GOT3 (cell line): ENCODE measurements around the gene NHEJ1.

Source experiments
- DNase-seq: peaks from one replicate; lab custom pipeline; 2025; ENCODE audit warnings: mixed read lengths; lab: John Stamatoyannopoulos, UW

NHEJ1 gene

GRCh38 chr2:219123356-219124135 is 37.1 kb downstream of the NHEJ1 start:
- no peak for DNase-seq

DNA sequence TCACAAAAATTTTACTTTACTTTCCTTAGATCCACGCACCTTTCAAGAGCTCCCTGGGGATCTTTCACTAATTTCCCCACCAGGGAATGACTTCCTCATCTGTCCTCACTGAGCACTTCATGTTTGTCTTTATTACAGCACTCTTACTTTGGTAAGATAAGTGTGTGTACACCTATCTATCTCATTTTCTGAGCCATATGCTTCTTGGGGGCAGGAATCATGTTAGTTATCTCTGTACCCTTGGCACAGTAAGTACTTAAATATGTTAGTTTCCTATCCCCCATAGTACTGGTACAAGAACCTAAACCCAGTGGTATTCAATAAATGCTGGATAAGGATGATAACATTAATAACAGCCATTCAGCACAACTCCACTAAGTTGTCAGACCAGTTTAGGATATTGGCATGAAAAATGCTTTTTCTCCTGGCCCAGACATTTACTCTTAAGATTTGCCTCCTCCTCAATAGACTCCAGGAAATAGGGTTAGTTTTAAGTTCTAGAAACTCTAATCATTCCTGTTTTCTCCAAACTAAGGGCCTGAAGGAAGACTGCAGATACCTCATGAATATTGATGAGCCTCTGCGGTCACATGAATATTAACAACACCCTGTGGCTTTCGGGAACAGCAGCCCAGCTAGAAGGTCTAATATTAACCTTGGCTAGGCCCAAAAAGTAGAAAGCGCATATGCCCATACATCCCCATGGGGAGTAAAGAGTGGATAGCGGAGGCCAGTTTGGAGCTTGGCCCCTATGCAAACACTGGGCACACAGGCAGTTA is 38.2 kb downstream of the NHEJ1 start:
- DNase-seq, result no peak

DNA sequence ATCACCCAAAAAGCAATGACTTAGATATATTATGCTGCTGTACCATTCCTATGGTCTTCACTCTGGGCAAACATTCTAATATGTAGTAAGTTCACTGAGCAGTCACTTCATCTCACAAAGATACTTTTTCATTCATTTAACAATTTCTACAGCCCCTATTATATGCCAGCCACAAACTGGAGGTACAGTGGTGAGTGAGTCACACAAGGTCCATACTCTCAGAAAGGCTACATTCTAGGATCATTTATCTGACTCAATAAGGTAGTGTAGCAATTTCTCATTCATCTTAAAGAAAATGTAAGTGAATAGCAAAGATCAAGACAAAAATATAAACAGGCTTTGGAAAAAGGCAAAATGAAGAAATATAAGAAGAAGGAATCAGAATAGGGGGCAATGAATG is 40.5 kb downstream of the NHEJ1 start:
- no peak for DNase-seq

- no peak for DNase-seq
These were observed 41.1 kb downstream of the NHEJ1 start for GRCh38 chr2:219119422-219120043.

DNA sequence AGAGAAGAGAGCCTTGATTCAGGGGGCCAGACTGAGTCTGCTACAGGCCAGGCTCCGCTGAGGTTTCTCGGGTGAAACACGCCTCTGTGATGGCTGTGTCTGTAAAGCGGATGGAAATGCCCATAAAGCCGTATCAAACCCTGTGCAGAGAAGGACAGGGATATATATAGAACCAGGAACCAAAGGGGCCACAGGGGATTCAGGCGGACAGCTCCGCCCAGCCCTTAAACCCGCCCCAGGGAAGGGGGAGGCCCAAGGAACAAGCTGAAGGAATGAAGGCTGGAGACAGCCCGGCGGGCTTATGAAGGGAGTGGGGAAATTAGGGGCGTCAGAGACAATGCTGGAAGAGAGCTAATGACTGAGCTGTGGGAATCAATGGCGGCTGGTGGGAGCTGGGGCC is 42.1 kb downstream of the NHEJ1 start:
- DNase-seq, result no peak

DNA sequence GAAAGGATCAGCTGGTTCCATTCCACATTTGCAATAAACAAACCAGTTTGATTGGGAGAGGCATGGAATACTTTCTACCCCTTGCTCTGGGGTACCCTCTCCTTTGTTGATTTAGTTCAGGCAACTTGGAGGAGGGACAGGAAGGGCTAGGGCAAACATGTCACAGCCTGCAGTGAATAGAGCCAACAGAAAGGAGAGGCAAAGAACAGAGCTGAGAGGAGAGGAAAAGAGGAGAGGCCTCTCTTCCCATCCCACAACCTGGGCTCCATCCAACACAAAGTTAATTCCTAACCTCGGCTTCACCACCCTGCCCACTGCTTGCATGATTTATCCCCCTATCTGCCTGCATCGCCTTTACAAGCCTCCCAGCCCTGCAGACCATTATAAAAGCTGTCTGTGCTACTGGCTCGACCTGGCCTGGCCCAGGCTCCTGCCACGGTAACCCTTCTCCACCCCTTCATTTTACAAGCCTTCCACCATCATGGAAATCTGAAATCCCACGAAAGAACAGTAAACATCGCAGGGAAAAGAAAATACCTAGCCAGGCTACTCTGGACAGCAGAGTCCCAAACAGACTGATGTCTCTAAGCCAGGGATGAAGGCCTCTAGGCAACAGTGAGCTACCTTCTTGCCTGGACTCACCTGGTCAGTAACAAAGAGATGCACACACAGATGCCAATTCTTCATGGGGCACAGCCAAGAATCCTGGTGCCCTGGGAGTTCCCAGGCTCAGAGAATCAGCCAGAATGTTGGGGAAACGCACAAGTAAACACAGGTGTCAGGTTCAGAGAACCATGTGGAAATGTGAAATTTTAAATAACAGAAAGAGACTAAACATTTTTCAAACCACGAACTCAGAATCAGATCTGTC is 43.6 kb downstream of the NHEJ1 start:
- no peak for DNase-seq

DNA sequence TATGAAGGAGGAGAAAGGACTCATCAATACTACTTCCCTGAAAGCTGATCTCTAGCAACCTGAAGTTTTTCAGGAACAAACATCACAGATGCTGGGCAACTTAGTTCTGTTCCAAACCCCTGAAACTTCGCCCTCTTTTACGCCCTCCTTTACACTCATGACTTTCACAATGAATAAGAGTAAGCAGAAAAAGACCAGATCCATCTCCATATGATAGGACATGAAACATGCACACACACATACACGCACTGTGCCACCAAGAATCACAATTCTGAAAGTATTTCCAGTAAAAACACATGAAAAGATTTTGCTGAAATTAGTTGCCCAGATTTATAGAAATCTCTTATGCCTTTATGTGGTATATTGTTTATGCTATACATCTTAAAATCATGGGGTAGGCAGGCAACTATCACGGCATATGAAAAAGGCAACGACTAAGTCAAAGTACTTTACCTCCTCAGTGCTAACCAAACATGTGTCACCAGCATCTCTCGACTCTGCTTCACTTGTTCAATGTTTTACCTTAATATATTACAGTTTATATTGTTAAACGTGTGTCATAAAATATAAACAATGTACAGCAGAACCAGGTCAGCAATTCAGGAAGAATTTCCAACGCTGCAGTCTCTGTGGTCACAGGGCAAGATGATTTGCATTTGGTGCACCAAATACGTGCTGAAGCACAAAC is 47.8 kb downstream of the NHEJ1 start:
- no peak for DNase-seq

DNA sequence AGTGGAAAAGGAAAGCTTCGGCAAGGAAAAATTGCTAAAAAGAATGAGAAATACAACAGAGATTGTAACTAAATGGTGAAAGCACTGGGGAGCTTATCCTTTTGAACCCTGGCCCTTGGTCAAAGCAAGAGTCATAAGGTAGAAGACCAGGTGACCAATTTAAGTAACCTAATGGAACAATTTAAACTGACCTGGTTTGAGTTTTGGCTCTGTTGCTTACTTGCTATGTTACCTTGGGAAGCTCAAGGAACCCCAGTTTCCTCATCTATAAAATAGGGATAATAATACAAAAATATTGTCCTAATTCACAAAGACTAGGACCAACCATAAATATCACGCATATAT is 48.6 kb downstream of the NHEJ1 start:
- DNase-seq, result no peak

DNA sequence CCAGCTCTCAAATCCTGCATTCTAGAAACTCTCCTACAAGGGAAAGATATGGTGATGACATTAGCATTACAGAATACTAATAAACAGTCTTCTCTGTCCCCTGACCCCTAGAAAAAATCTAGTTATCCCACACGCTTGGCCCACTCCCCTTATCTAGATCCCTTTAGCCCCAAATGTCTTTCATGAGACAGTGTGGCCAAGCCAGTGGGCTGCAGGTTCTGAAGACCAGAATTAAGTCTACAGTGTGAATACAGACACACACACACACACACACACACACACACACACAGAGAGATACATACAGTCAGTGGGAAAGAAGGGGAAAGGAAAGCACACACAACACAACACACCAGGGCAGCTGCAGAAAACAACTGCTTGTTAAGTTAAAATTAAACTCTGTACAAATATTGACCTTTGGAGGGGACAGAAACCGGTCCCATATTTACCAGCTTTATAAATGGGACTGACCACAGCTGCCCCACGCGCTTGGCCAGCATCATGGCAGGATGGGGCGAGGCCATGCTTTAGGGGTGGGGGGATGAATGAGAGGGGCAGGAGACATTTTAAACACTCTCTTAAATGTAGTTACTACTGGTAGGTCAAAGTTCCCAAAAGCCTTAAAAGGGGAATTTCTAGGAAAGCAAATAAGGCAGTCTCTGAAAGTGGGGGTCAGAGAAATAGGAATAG is 49.1 kb downstream of the NHEJ1 start:
- no peak for DNase-seq

DNA sequence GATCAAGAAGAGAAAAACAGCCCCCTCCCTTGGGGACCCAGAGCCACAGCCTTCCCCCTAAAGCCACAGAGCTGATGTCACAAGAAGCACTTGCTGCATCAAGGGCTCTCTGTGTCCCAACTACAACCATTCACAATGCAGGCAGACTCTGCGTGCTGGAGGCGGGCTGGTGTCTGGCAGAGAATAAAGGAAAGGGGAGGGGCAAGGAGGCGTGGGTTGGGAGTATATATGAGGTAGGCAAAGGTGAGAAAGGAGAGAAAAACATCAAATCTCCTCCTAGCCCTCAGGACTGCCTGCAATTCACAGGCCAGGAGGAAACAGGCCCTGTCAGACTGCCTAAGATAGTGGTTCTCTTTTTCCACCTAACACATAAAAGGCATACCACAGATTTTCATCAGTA is 51.1 kb downstream of the NHEJ1 start:
- no peak for DNase-seq

DNA sequence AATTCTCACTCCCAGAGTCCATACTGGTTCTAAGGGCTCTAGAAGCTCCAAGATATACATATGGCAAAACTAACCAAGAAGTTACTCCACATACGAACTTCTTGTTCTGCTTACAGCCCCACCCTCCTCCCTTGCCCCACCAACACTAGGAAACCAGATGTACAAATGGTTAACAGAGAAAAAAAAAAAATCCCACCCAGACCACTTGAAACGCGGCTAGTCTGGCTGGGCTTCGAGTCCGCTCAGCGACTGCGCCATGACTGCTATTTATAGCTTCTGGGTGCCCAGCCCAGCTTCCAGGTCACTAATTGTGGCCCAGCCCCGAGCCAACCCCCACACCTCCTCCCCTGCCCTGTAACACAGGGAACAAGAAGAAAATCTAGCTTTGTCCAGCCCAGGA is 52.9 kb downstream of the NHEJ1 start:
- DNase-seq, result no peak

DNA sequence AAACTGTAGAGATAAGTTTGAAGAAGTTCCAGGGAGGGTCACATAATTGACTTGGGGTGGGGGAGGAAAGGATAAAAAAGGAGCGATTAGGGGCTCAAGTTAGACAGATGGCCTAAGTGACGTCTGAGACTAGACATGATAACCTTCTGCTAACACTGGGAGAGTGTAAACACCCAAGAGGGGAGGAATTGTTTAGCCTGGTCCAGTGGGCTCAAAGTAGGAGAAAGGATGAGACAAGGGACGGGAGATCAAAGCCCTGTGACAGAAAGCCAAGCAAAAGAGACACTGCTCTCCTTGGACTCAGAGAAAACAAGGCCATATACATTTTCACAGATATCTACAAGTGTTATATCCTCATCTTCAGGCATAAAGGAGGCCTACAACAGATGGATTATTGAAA is 54.4 kb downstream of the NHEJ1 start:
- no peak for DNase-seq

DNA sequence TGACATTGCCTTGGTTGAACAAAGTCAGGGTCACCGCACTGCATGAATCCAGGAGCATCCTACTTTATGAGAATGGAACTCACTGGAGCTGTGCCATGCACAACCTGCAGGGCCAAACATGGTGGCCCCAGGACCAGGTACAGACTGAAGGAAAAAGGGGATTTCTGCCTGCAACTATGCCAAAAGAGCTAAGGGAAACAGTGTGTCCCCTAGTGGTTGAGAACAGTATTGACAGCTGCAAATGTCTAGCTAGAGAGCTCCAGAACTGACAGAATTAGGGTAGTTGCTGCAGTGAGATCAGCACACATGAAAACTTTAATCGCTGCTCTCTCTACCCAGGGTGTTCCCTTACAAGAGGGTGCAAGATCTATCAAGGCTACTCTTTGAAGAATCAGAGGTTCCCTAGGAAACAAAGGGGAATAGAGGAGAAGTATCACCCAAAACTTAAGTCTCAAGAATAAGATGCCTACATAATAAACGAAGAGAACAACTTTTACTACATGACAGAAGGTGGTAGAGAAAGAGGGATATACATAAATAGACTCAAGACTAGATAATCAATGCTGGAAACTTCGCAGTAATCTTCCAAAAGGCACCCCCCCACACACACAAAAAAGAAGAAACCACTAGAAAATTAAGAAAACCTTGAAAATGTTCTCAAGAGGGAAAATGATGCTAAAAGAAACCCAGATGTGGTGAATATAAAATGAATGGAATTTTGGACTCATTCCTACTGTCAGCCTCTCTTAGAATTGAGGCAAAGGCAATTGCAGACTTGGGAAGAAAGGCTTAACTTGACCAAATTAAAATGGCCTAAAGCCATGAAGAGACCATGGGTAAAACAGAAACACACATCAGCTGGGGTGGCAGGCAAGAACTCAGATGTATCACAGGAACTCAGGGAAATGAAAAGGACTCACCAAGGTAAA is 56.2 kb downstream of the NHEJ1 start:
- DNase-seq, result no peak

DNA sequence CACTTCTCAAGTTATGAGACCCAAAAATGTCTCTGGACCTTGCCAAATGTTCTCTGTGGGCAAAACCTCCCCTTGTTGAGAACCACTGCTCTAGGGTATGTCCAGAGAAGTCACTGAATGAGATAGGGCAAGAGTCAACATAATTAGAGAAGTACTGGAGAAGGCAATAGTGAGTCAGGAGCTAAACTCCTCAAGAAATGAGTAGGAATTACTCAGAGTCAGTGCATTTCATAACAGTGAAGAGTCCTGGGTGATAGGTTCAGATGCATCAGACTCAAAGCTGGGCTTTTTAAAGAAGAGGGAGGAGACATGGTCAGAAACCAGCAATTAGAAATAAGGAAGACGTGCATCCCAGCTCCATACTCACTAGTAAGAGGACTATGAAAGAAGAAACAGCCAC is 61.3 kb downstream of the NHEJ1 start:
- no peak for DNase-seq

GRCh38 chr2:219095406-219095935 is 65.1 kb downstream of the NHEJ1 start:
- DNase-seq, result no peak

DNA sequence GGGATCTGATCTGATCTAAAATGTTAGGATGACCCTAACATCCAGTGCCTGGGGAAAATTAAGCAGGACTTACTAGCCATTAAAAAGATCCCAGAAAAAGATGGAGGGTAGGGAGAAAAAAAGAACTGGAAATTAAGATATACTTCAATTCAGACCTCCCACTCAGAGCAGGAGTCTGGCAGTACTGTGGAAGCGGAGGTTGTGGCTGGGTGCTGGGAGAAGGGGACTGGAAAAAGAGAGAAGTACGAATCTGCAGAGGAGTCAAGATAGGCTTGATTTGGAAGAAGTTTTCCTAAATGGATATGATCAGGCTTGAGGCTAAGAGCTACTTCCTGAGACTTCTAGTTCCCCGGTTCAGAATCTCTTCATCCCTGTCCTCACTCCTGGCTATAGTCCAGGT is 66.4 kb downstream of the NHEJ1 start:
- DNase-seq, result no peak

- no peak for DNase-seq
These were observed 69.9 kb downstream of the NHEJ1 start for GRCh38 chr2:219090436-219091299.

DNA sequence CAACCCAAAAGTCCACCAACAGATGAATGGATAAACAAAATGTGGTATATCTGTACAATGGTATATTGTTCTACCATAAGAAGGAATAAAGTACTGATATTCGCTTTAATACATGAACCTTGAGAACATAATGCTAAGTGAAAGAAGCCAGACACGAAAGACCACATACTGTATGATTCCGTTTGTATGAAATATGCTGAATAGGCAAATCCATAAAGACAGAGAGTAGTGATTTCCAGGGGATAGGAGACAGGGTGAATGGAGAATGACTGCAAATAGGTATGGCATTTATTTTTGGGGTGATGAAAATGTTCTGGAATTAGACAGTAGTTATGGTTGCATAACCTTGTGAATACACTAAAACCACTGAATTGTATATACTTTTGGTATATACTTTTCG is 71.3 kb downstream of the NHEJ1 start:
- DNase-seq, result no peak

DNA sequence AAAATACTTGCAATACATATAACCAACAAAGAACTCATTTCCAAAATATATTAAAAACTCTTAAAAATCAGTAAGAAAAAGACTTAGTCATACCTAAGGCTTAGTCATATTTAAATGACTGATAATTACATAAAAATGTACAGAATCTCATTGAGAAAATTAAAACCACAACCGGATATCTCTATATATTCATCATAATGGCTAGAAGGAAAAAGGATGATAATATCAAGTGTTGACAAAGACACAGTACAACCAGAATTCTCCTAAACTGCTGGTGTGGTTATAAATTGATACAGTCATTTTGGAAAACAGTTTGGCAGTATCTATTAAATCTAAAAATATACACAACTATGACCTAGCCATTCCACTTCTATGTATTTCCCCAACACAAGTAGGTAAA is 72.8 kb downstream of the NHEJ1 start:
- no peak for DNase-seq
